H9 (cell line): Measurements from ENCODE around the gene RUBCN. TPM values are rescaled to one million over a fixed set of nuclear protein-coding genes. Genes with fewer than 3 reads are reported as not detected.

ENCODE experiments used
- DNase-seq: peaks from one replicate; pipeline ENCODE4 v3.0.0-alpha.2; 2017
- H2AFZ ChIP-seq: one replicate; pipeline ENCODE4 v1.6.1; 2013; ENCODE audit warnings: mild to moderate bottlenecking, low read length, control low read depth, moderate library complexity
- H2AK5ac ChIP-seq: 2 replicates; pipeline ENCODE4 v1.6.1; 2013; ENCODE audit warnings: low read length, control low read depth, mixed read lengths; ENCODE audit not compliant: insufficient read length
- H2BK120ac ChIP-seq: one replicate; pipeline ENCODE4 v1.6.1; 2013; ENCODE audit warnings: low read depth, mild to moderate bottlenecking, low read length, control low read depth, inconsistent platforms; ENCODE audit not compliant: poor library complexity, severe bottlenecking
- H2BK12ac ChIP-seq: 2 replicates; pipeline ENCODE4 v1.6.1; 2013; ENCODE audit warnings: low read length, control low read depth, mixed read lengths, low read depth; ENCODE audit not compliant: insufficient read length
- H2BK15ac ChIP-seq: 2 replicates; pipeline ENCODE4 v1.6.1; 2013; ENCODE audit warnings: low read depth, low read length, control low read depth
- H2BK20ac ChIP-seq: one replicate; pipeline ENCODE4 v1.6.1; 2013; ENCODE audit warnings: low read depth, mild to moderate bottlenecking, low read length, control low read depth, inconsistent platforms; ENCODE audit not compliant: poor library complexity, severe bottlenecking
- H2BK5ac ChIP-seq: 2 replicates; pipeline ENCODE4 v1.6.1; 2013; ENCODE audit warnings: low read length, control low read depth, mixed read lengths; ENCODE audit not compliant: insufficient read length
- H3K14ac ChIP-seq: 2 replicates; pipeline ENCODE4 v1.6.1; 2013; ENCODE audit warnings: low read length, control low read depth; ENCODE audit not compliant: insufficient read depth
- H3K18ac ChIP-seq: 2 replicates; pipeline ENCODE4 v1.6.1; 2013; ENCODE audit warnings: low read depth, mild to moderate bottlenecking, mixed read lengths, low read length, control low read depth; ENCODE audit not compliant: insufficient read length
- H3K23ac ChIP-seq: 2 replicates; pipeline ENCODE4 v1.6.1; 2013; ENCODE audit warnings: low read length, control low read depth, mixed read lengths, low read depth; ENCODE audit not compliant: insufficient read length
- H3K23me2 ChIP-seq: 2 replicates; pipeline ENCODE4 v1.6.1; 2013; ENCODE audit warnings: low read depth, mild to moderate bottlenecking, mixed read lengths, low read length, control low read depth; ENCODE audit not compliant: insufficient read length, poor library complexity, severe bottlenecking
- H3K27ac ChIP-seq: 2 replicates; pipeline ENCODE4 v1.5.1; 2013; ENCODE audit warnings: low read length, control low read depth, mixed read lengths, low read depth; ENCODE audit not compliant: insufficient read length
- H3K27me3 ChIP-seq: 2 replicates; pipeline ENCODE4 v1.6.1; 2013; ENCODE audit warnings: low read length, control low read depth, inconsistent platforms; ENCODE audit not compliant: insufficient read depth
- H3K4ac ChIP-seq: 2 replicates; pipeline ENCODE4 v1.6.1; 2013; ENCODE audit warnings: low read depth, mild to moderate bottlenecking, control low read depth, inconsistent platforms, low read length, moderate library complexity
- H3K4me1 ChIP-seq: 2 replicates; pipeline ENCODE4 v1.6.1; 2013; ENCODE audit warnings: low read length, control low read depth, inconsistent platforms; ENCODE audit not compliant: insufficient read depth
- H3K4me2 ChIP-seq: 2 replicates; pipeline ENCODE4 v1.6.1; 2013; ENCODE audit warnings: low read length, control low read depth, mixed read lengths; ENCODE audit not compliant: insufficient read length, insufficient read depth
- H3K56ac ChIP-seq: 2 replicates; pipeline ENCODE4 v1.6.1; 2013; ENCODE audit warnings: low read depth, mild to moderate bottlenecking, mixed read lengths, low read length, control low read depth; ENCODE audit not compliant: insufficient read length
- H3K79me1 ChIP-seq: 2 replicates; pipeline ENCODE4 v1.6.1; 2013; ENCODE audit warnings: low read depth, mild to moderate bottlenecking, moderate library complexity, low read length, control low read depth, inconsistent platforms; ENCODE audit not compliant: insufficient read depth, poor library complexity, severe bottlenecking
- H3K79me2 ChIP-seq: 2 replicates; pipeline ENCODE4 v1.6.1; 2013; ENCODE audit warnings: low read length, control low read depth, inconsistent platforms; ENCODE audit not compliant: insufficient read depth
- H3K9ac ChIP-seq: 2 replicates; pipeline ENCODE4 v1.6.1; 2013; ENCODE audit warnings: low read length, control low read depth, mixed read lengths; ENCODE audit not compliant: insufficient read length; ENCODE audit errors: extremely low read depth
- H3K9me3 ChIP-seq: one replicate; pipeline ENCODE4 v1.6.1; 2013; ENCODE audit warnings: low read depth, low read length, inconsistent platforms; ENCODE audit not compliant: control insufficient read depth
- H3T11ph ChIP-seq: one replicate; pipeline ENCODE4 v1.6.1; 2013; ENCODE audit warnings: mild to moderate bottlenecking, low read length, control low read depth, inconsistent platforms
- H4K20me1 ChIP-seq: one replicate; pipeline ENCODE4 v1.6.1; 2013; ENCODE audit not compliant: control insufficient read depth, insufficient read length, insufficient read depth
- H4K5ac ChIP-seq: 2 replicates; pipeline ENCODE4 v1.6.1; 2013; ENCODE audit warnings: low read depth, mild to moderate bottlenecking, mixed read lengths, low read length, control low read depth; ENCODE audit not compliant: insufficient read length
- H4K8ac ChIP-seq: replicated peaks from 2 replicates; pipeline ENCODE4 v1.6.1; 2013; ENCODE audit warnings: low read length, control low read depth, mixed read lengths, low read depth; ENCODE audit not compliant: insufficient read length
- H4K91ac ChIP-seq: 2 replicates; pipeline ENCODE4 v1.6.1; 2013; ENCODE audit warnings: low read depth, mild to moderate bottlenecking, moderate library complexity, mixed read lengths, low read length, control low read depth; ENCODE audit not compliant: insufficient read length
- H3K27ac Mint-ChIP-seq, 3 experiments: 2 replicates in 2 of 3; 3 replicates in 1 of 3; pipeline ENCODE4 v1.8.0; 2020 to 2021; ENCODE audit warnings: mixed read lengths in 3 of 3, mild to moderate bottlenecking in 1 of 3, moderate library complexity in 1 of 3
- H3K27me3 Mint-ChIP-seq: 2 replicates; pipeline ENCODE4 v1.8.0; 2021; ENCODE audit warnings: low read depth, mild to moderate bottlenecking, moderate library complexity, mixed read lengths
- H3K36me3 Mint-ChIP-seq, 3 experiments: 2 replicates in 2 of 3; 3 replicates in 1 of 3; pipeline ENCODE4 v1.8.0; 2020 to 2021; ENCODE audit warnings: low read depth in 3 of 3, mixed read lengths in 3 of 3; ENCODE audit not compliant: insufficient read depth in 1 of 3
- H3K4me1 Mint-ChIP-seq, 2 experiments: 2 replicates each; pipeline ENCODE4 v1.8.0; 2020; ENCODE audit warnings: mixed read lengths in 2 of 2
- H3K4me3 Mint-ChIP-seq, 2 experiments: 2 replicates in 1 of 2; 3 replicates in 1 of 2; pipeline ENCODE4 v1.8.0; 2020 to 2021; ENCODE audit warnings: mild to moderate bottlenecking in 2 of 2, mixed read lengths in 2 of 2, moderate library complexity in 1 of 2
- H3K9me3 Mint-ChIP-seq, 2 experiments: 2 replicates in 1 of 2; 3 replicates in 1 of 2; pipeline ENCODE4 v1.8.0; 2020; ENCODE audit warnings: mild to moderate bottlenecking in 2 of 2, mixed read lengths in 2 of 2, moderate library complexity in 1 of 2
- CTCF ChIP-seq: fragments of 200-600 bp; sonication (generic); conservative IDR thresholded peaks from 3 replicates; pipeline ENCODE4 v1.8.0; 2021; ENCODE audit warnings: antibody characterized with exemption, mild to moderate bottlenecking
- WGBS: extraction: QIAGEN DNeasy Blood & Tissue Kit; methylation state at CpG from one replicate; pipeline ENCODE4 v1.1.7; 2013; ENCODE audit warnings: missing lambda C conversion rate, low lambda C conversion rate, mixed read lengths; ENCODE audit not compliant: insufficient read length; ENCODE audit errors: extremely low coverage; 5-methylcytosine and 5-hydroxymethylcytosine counted together
- total RNA-seq: library from RNA; stranded (reverse); gene quantifications from 2 replicates; pipeline ENCODE4 v1.2.1, GENCODE V29; 2021

Gene RUBCN
- total RNA-seq, 1 experiment from 2014 or later: 17.7 TPM

- no peak overlapping the region for H3K4ac ChIP-seq
- H2AFZ ChIP-seq: no peak overlapping the region
- no peaks in the 10 kb centered on the region for H3K9me3 ChIP-seq
- no peaks in the 10 kb centered on the region for H3K79me2 ChIP-seq
- H3K23ac ChIP-seq: no peak overlapping the region
- no peak overlapping the region for H3K56ac ChIP-seq
- Mint-ChIP-seq H3K4me1 (no peaks in the 10 kb centered on the region), H3K27me3 (no peaks in the 10 kb centered on the region), H3K4me3 (no peak overlapping the region), H3K9me3 (peaks cover 14 to 20% of the 10 kb centered on the region in 2 experiments), H3K36me3 (peaks cover 24 to 59% (median 46%) of the 10 kb centered on the region in 3 experiments), H3K27ac (peak overlapping the region in 1 of 3 experiments; percentile 7; a peak in 1 of 7 replicates)
- H3K27ac ChIP-seq: no peak overlapping the region
- H3K14ac ChIP-seq: no peak overlapping the region
- H3K4me2 ChIP-seq: no peak overlapping the region
- H4K20me1 ChIP-seq: no peaks in the 10 kb centered on the region
- H3T11ph ChIP-seq: no peak overlapping the region
- TF ChIP-seq CTCF: no peak
- H2BK12ac ChIP-seq: no peak overlapping the region
- no peak overlapping the region for H2BK120ac ChIP-seq
- DNase-seq: no peak
- H2BK20ac ChIP-seq: no peak overlapping the region
- H2AK5ac ChIP-seq: no peak overlapping the region
- H3K23me2 ChIP-seq: no peaks in the 10 kb centered on the region
- H3K79me1 ChIP-seq: no peaks in the 10 kb centered on the region
- no peaks in the 10 kb centered on the region for H3K27me3 ChIP-seq
- no CpG with 5 or more reads among the region's 9 CpGs for WGBS
- no peak overlapping the region for H4K8ac ChIP-seq
- no peak overlapping the region for H2BK5ac ChIP-seq
- no peak overlapping the region for H2BK15ac ChIP-seq
- H3K9ac ChIP-seq: no peak overlapping the region
- H4K91ac ChIP-seq: no peak overlapping the region
- H4K5ac ChIP-seq: no peak overlapping the region
- H3K4me1 ChIP-seq: no peaks in the 10 kb centered on the region
- H3K18ac ChIP-seq: no peak overlapping the region
Observed at GRCh38 chr3:197675563-197675860, 61.2 kb downstream of the RUBCN start.
